Activated CD4-positive, alpha-beta T cell treated with anti-CD3 and anti-CD28 coated beads, Interleukin-2, amount 10 ng/mL, durations not matched to agents 7 days and 5 days (primary cell): Measurements from ENCODE around the gene COTL1. TPM values are rescaled to one million over a fixed set of nuclear protein-coding genes. Genes with fewer than 3 reads are reported as not detected.
A peak's percentile ranks its signal among the peaks of the same experiment; 100 is the strongest.

Experiments
- CTCF ChIA-PET: fragments of 350-600 bp; sonication (Branson Sonifier 250); formaldehyde crosslinking; loops from one replicate; lab custom pipeline; 2021; ENCODE audit warnings: antibody characterized with exemption; lab: Charles Lee
- POLR2A ChIA-PET: fragments of 350-600 bp; sonication (Branson Sonifier 250); formaldehyde crosslinking; loops from one replicate; lab custom pipeline; 2021; ENCODE audit warnings: antibody characterized with exemption; lab: Charles Lee
- DNase-seq: peaks from one replicate; pipeline ENCODE4 v3.0.0-alpha.2; 2020
- H3K27ac Mint-ChIP-seq: one replicate; pipeline ENCODE4 v1.8.0; 2021; ENCODE audit warnings: mild to moderate bottlenecking, moderate library complexity, mixed read lengths
- H3K27me3 Mint-ChIP-seq: one replicate; pipeline ENCODE4 v1.8.0; 2021; ENCODE audit warnings: mixed read lengths
- H3K36me3 Mint-ChIP-seq: one replicate; pipeline ENCODE4 v1.8.0; 2021; ENCODE audit warnings: low read depth, mixed read lengths
- H3K4me1 Mint-ChIP-seq: one replicate; pipeline ENCODE4 v1.8.0; 2021; ENCODE audit warnings: mixed read lengths
- H3K4me3 Mint-ChIP-seq: one replicate; pipeline ENCODE4 v1.8.0; 2021; ENCODE audit warnings: mild to moderate bottlenecking, moderate library complexity, mixed read lengths
- H3K9me3 Mint-ChIP-seq: one replicate; pipeline ENCODE4 v1.8.0; 2021; ENCODE audit warnings: mixed read lengths
- total RNA-seq, 2 experiments: library from RNA; stranded (reverse); gene quantifications; one replicate each; pipeline ENCODE4 v1.2.3, GENCODE V29; 2021

Gene COTL1
- total RNA-seq, 2 experiments from 2014 or later = 780 to 845 TPM

GRCh38 chr16:84618581-84619460, 943 bp upstream of the COTL1 start:
- ChIA-PET CTCF (interaction anchor here (1.3 kb wide), 1 partner anchor 21 kb away, joined by 3 read pairs; no protein-coding TSS in a partner anchor), POLR2A (no interaction called here)
- Mint-ChIP-seq H3K4me1 (peaks cover 49% of the 10 kb centered on the region), H3K9me3 (no peaks in the 10 kb centered on the region), H3K27ac (no peak overlapping the region), H3K27me3 (peaks cover 19% of the 10 kb centered on the region), H3K4me3 (peak overlapping the region; percentile 59), H3K36me3 (peaks cover 32% of the 10 kb centered on the region)
- DNase-seq = no peak

GRCh38 chr16:84617041-84617790, 662 bp downstream of the COTL1 start:
- H3K4me1 Mint-ChIP-seq = peaks cover 55% of the 10 kb centered on the region

GRCh38 chr16:84616515-84616914, 1.4 kb downstream of the COTL1 start:
- Mint-ChIP-seq H3K27me3 (peaks cover 12% of the 10 kb centered on the region), H3K36me3 (peaks cover 50% of the 10 kb centered on the region), H3K9me3 (no peaks in the 10 kb centered on the region), H3K4me3 (peak overlapping the region; percentile 99), H3K4me1 (peaks cover 57% of the 10 kb centered on the region), H3K27ac (peak overlapping the region; percentile 88)
- CTCF ChIA-PET = interaction anchor here (0.9 to 2.9 kb wide), 8 partner anchors 10 to 122 kb away, joined by 3 to 13 read pairs (median 4); no protein-coding TSS in a partner anchor
- DNase-seq = peak; percentile 44
- POLR2A ChIA-PET = interaction anchor here (1.1 to 1.3 kb wide), 2 partner anchors 10 to 102 kb away, joined by 4 read pairs; no protein-coding TSS in a partner anchor

More at GRCh38 chr16:84617041-84617790, 662 bp downstream of the COTL1 start:
- Mint-ChIP-seq H3K9me3 (no peaks in the 10 kb centered on the region), H3K4me3 (peak overlapping the region; percentile 99), H3K27me3 (peaks cover 12% of the 10 kb centered on the region), H3K27ac (peak overlapping the region; percentile 88), H3K36me3 (peaks cover 43% of the 10 kb centered on the region)
- CTCF ChIA-PET = interaction anchor here (0.7 to 2.9 kb wide), 8 partner anchors 10 to 121 kb away, joined by 3 to 13 read pairs (median 3); no protein-coding TSS in a partner anchor
- POLR2A ChIA-PET = no interaction called here
- DNase-seq = peak; percentile 54

GRCh38 chr16:84614968-84615813, 2.7 kb downstream of the COTL1 start:
- H3K4me1 Mint-ChIP-seq = peaks cover 69% of the 10 kb centered on the region

GRCh38 chr16:84614623-84614967, 3.3 kb downstream of the COTL1 start:
- H3K27ac Mint-ChIP-seq = peak overlapping the region; percentile 78
- peaks cover 7% of the 10 kb centered on the region for H3K9me3 Mint-ChIP-seq
- no peak for DNase-seq
- H3K36me3 Mint-ChIP-seq = peaks cover 69% of the 10 kb centered on the region
- POLR2A ChIA-PET = no interaction called here
- peak overlapping the region; percentile 99 for H3K4me3 Mint-ChIP-seq
- H3K27me3 Mint-ChIP-seq = peaks cover 9% of the 10 kb centered on the region
- CTCF ChIA-PET = interaction anchor here (1.6 to 2.9 kb wide), 4 partner anchors 8 to 14 kb away, joined by 4 to 13 read pairs (median 8); no protein-coding TSS in a partner anchor
- peaks cover 75% of the 10 kb centered on the region for H3K4me1 Mint-ChIP-seq

More at GRCh38 chr16:84614968-84615813, 2.7 kb downstream of the COTL1 start:
- ChIA-PET POLR2A (interaction anchor here (1.1 to 1.3 kb wide), 2 partner anchors 9 to 100 kb away, joined by 4 read pairs; no protein-coding TSS in a partner anchor), CTCF (interaction anchor here (1.6 to 2.9 kb wide), 4 partner anchors 8 to 123 kb away, joined by 4 to 13 read pairs (median 9); no protein-coding TSS in a partner anchor)
- Mint-ChIP-seq H3K4me3 (peak overlapping the region; percentile 99), H3K27me3 (peaks cover 12% of the 10 kb centered on the region), H3K27ac (peak overlapping the region; percentile 78), H3K9me3 (peaks cover 7% of the 10 kb centered on the region), H3K36me3 (peaks cover 63% of the 10 kb centered on the region)
- DNase-seq = no peak

- peak overlapping the region; percentile 78 for H3K27ac Mint-ChIP-seq
- ChIA-PET POLR2A (no interaction called here), CTCF (interaction anchor here (1.0 to 1.9 kb wide), 3 partner anchors 9 to 63 kb away, joined by 3 to 5 read pairs (median 4); no protein-coding TSS in a partner anchor)
- peak overlapping the region; percentile 99 for H3K4me3 Mint-ChIP-seq
- H3K9me3 Mint-ChIP-seq = peaks cover 7% of the 10 kb centered on the region
- no peak for DNase-seq
- peaks cover 75% of the 10 kb centered on the region for H3K36me3 Mint-ChIP-seq
- H3K27me3 Mint-ChIP-seq = peaks cover 4% of the 10 kb centered on the region
- H3K4me1 Mint-ChIP-seq = peaks cover 78% of the 10 kb centered on the region
These were observed 3.8 kb downstream of the COTL1 start for GRCh38 chr16:84614073-84614459.

GRCh38 chr16:84613408-84614072, 4.3 kb downstream of the COTL1 start:
- Mint-ChIP-seq H3K9me3 (peaks cover 7% of the 10 kb centered on the region), H3K27me3 (no peaks in the 10 kb centered on the region), H3K4me1 (peaks cover 78% of the 10 kb centered on the region), H3K36me3 (peaks cover 80% of the 10 kb centered on the region), H3K27ac (peak overlapping the region; percentile 78), H3K4me3 (peak overlapping the region; percentile 99)
- POLR2A ChIA-PET = no interaction called here
- CTCF ChIA-PET = interaction anchor here (0.5 to 1.9 kb wide), 5 partner anchors 9 to 95 kb away, joined by 3 to 5 read pairs (median 4); no protein-coding TSS in a partner anchor
- no peak for DNase-seq

GRCh38 chr16:84612686-84613085, 5.2 kb downstream of the COTL1 start:
- H3K36me3 Mint-ChIP-seq = peaks cover 88% of the 10 kb centered on the region
- H3K27ac Mint-ChIP-seq = peak overlapping the region; percentile 38
- H3K4me1 Mint-ChIP-seq = peaks cover 82% of the 10 kb centered on the region
- no peak overlapping the region for H3K4me3 Mint-ChIP-seq
- ChIA-PET POLR2A (no interaction called here), CTCF (interaction anchor here (0.8 to 1.9 kb wide), 3 partner anchors 10 to 12 kb away, joined by 3 to 6 read pairs (median 5); no protein-coding TSS in a partner anchor)
- H3K9me3 Mint-ChIP-seq = peaks cover 7% of the 10 kb centered on the region
- DNase-seq = no peak
- no peaks in the 10 kb centered on the region for H3K27me3 Mint-ChIP-seq

GRCh38 chr16:84611041-84611440, 6.8 kb downstream of the COTL1 start:
- peaks cover 97% of the 10 kb centered on the region for H3K4me1 Mint-ChIP-seq
- ChIA-PET CTCF (interaction anchor here (1.1 to 1.7 kb wide), 3 partner anchors 9 to 104 kb away, joined by 3 to 6 read pairs (median 4); no protein-coding TSS in a partner anchor), POLR2A (interaction anchor here (0.6 kb wide), 1 partner anchor 19 kb away, joined by 6 read pairs; no protein-coding TSS in a partner anchor)
- H3K36me3 Mint-ChIP-seq = peaks cover 95% of the 10 kb centered on the region
- H3K4me3 Mint-ChIP-seq = peak overlapping the region; percentile 17
- no peak for DNase-seq
- H3K9me3 Mint-ChIP-seq = peaks cover 7% of the 10 kb centered on the region
- no peaks in the 10 kb centered on the region for H3K27me3 Mint-ChIP-seq
- H3K27ac Mint-ChIP-seq = peak overlapping the region; percentile 95

GRCh38 chr16:84610376-84610775, 7.5 kb downstream of the COTL1 start:
- H3K9me3 Mint-ChIP-seq = peaks cover 9% of the 10 kb centered on the region
- ChIA-PET CTCF (interaction anchor here (0.6 to 1.0 kb wide), 3 partner anchors 91 to 105 kb away, joined by 3 to 4 read pairs (median 3); no protein-coding TSS in a partner anchor), POLR2A (interaction anchor here (0.6 kb wide), 1 partner anchor 19 kb away, joined by 6 read pairs; no protein-coding TSS in a partner anchor)
- no peaks in the 10 kb centered on the region for H3K27me3 Mint-ChIP-seq
- no peak for DNase-seq
- H3K36me3 Mint-ChIP-seq = peaks cover 95% of the 10 kb centered on the region
- H3K27ac Mint-ChIP-seq = peak overlapping the region; percentile 95
- H3K4me1 Mint-ChIP-seq = peaks cover 97% of the 10 kb centered on the region
- peak overlapping the region; percentile 42 for H3K4me3 Mint-ChIP-seq
